MM.1S (cell line): ENCODE measurements around the gene ZBTB7C.

Experiments used
- DNase-seq: peaks from one replicate; pipeline ENCODE4 v3.0.0-alpha.2; 2015
- H2AFZ ChIP-seq: fragments of 300-600 bp; sonication (generic); 2 replicates; pipeline ENCODE4 v1.6.0; 2016; ENCODE audit warnings: antibody characterized with exemption, low read length
- H3F3A ChIP-seq: fragments of 300-600 bp; sonication (generic); 2 replicates; pipeline ENCODE4 v1.6.1; 2016; ENCODE audit warnings: mild to moderate bottlenecking, antibody characterized with exemption, low read length, moderate library complexity, mixed read lengths; ENCODE audit not compliant: insufficient read depth
- H3K27ac ChIP-seq: fragments of 300-600 bp; sonication (generic); 2 replicates; pipeline ENCODE4 v1.5.1; 2016; ENCODE audit warnings: mild to moderate bottlenecking, low read length
- H3K27me3 ChIP-seq: fragments of 300-600 bp; sonication (generic); replicated peaks from 2 replicates; pipeline ENCODE4 v1.6.0; 2016; ENCODE audit warnings: low read length; ENCODE audit not compliant: insufficient read depth
- H3K36me3 ChIP-seq: fragments of 300-600 bp; sonication (generic); replicated peaks from 2 replicates; pipeline ENCODE4 v1.6.1; 2016; ENCODE audit warnings: mild to moderate bottlenecking, low read length, mixed read lengths; ENCODE audit not compliant: insufficient read depth
- H3K4me1 ChIP-seq: fragments of 300-600 bp; sonication (generic); 2 replicates; pipeline ENCODE4 v1.6.1; 2016; ENCODE audit warnings: low read length, mixed read lengths
- H3K4me2 ChIP-seq: fragments of 300-600 bp; sonication (generic); 2 replicates; pipeline ENCODE4 v1.6.0; 2016; ENCODE audit warnings: low read depth, low read length
- H3K4me3 ChIP-seq: fragments of 300-600 bp; sonication (generic); 2 replicates; pipeline ENCODE4 v1.5.1; 2016; ENCODE audit warnings: low read length, mixed read lengths
- H3K79me2 ChIP-seq: fragments of 300-600 bp; sonication (generic); 2 replicates; pipeline ENCODE4 v1.6.1; 2016; ENCODE audit warnings: mixed run types, low read length, mixed read lengths
- H3K9ac ChIP-seq: fragments of 300-600 bp; sonication (generic); 2 replicates; pipeline ENCODE4 v1.6.1; 2016; ENCODE audit warnings: low read length, mixed read lengths
- H3K9me2 ChIP-seq: fragments of 300-600 bp; sonication (generic); replicated peaks from 2 replicates; pipeline ENCODE4 v1.6.1; 2016; ENCODE audit warnings: mild to moderate bottlenecking, low read length, mixed read lengths; ENCODE audit not compliant: insufficient read depth
- H3K9me3 ChIP-seq: fragments of 300-600 bp; sonication (generic); replicated peaks from 2 replicates; pipeline ENCODE4 v1.6.1; 2016; ENCODE audit warnings: mild to moderate bottlenecking, low read length, mixed read lengths; ENCODE audit not compliant: insufficient read depth
- H4K20me1 ChIP-seq: fragments of 300-600 bp; sonication (generic); 2 replicates; pipeline ENCODE4 v1.6.1; 2016; ENCODE audit warnings: mild to moderate bottlenecking, low read length, moderate library complexity, mixed read lengths; ENCODE audit not compliant: insufficient read depth
- CTCF ChIP-seq: fragments of 300-600 bp; sonication (generic); IDR thresholded peaks from 2 replicates; pipeline ENCODE4 v1.5.1; 2016; ENCODE audit warnings: antibody characterized with exemption, low read length, mixed read lengths
- EZH2 ChIP-seq: fragments of 300-600 bp; sonication (generic); optimal IDR thresholded peaks from 2 replicates; pipeline ENCODE3; 2017; ENCODE audit warnings: low read depth, mild to moderate bottlenecking, antibody characterized with exemption, low read length, mixed read lengths
- EZH2phosphoT487 ChIP-seq: fragments of 300-600 bp; sonication (generic); IDR thresholded peaks from 2 replicates; pipeline ENCODE4 v1.6.1; 2018; ENCODE audit warnings: antibody characterized with exemption, low read length

Gene ZBTB7C

GRCh38 chr18:48312066-48312465, 97.1 kb downstream of the ZBTB7C start:
- Histone ChIP-seq H3K9me3 (no peaks in the 10 kb centered on the region), H3K4me3 (no peak overlapping the region), H3K4me1 (no peaks in the 10 kb centered on the region), H3K9me2 (no peaks in the 10 kb centered on the region), H3K27ac (no peak overlapping the region), H3K9ac (no peak overlapping the region), H3K79me2 (no peaks in the 10 kb centered on the region), H4K20me1 (no peaks in the 10 kb centered on the region), H3F3A (no peaks in the 10 kb centered on the region), H3K27me3 (no peaks in the 10 kb centered on the region), H3K36me3 (no peaks in the 10 kb centered on the region), H3K4me2 (no peak overlapping the region), H2AFZ (no peak overlapping the region)
- TF ChIP-seq EZH2phosphoT487 = no peak
- TF ChIP-seq EZH2 = no peak
- no peak for TF ChIP-seq CTCF
- DNase-seq = no peak

GRCh38 chr18:48310999-48311398, 98.2 kb downstream of the ZBTB7C start:
- TF ChIP-seq EZH2 = no peak
- TF ChIP-seq CTCF = no peak
- no peak for TF ChIP-seq EZH2phosphoT487
- no peaks in the 10 kb centered on the region for H3K9me2 ChIP-seq
- H3K9ac ChIP-seq = no peak overlapping the region
- no peaks in the 10 kb centered on the region for H3K79me2 ChIP-seq
- H3F3A ChIP-seq = no peaks in the 10 kb centered on the region
- no peaks in the 10 kb centered on the region for H3K27me3 ChIP-seq
- H3K9me3 ChIP-seq = no peaks in the 10 kb centered on the region
- no peak overlapping the region for H3K27ac ChIP-seq
- H3K36me3 ChIP-seq = no peaks in the 10 kb centered on the region
- H3K4me1 ChIP-seq = no peaks in the 10 kb centered on the region
- H3K4me3 ChIP-seq = no peak overlapping the region
- no peak overlapping the region for H3K4me2 ChIP-seq
- no peak for DNase-seq
- H4K20me1 ChIP-seq = no peaks in the 10 kb centered on the region
- no peak overlapping the region for H2AFZ ChIP-seq

GRCh38 chr18:48310353-48310752, 98.8 kb downstream of the ZBTB7C start:
- Histone ChIP-seq H4K20me1 (no peaks in the 10 kb centered on the region), H2AFZ (no peak overlapping the region), H3K9ac (no peak overlapping the region), H3K4me2 (no peak overlapping the region), H3K27me3 (no peaks in the 10 kb centered on the region), H3K4me3 (no peak overlapping the region), H3K27ac (no peak overlapping the region), H3K4me1 (no peaks in the 10 kb centered on the region), H3F3A (no peaks in the 10 kb centered on the region), H3K9me3 (no peaks in the 10 kb centered on the region), H3K79me2 (no peaks in the 10 kb centered on the region), H3K36me3 (no peaks in the 10 kb centered on the region), H3K9me2 (no peaks in the 10 kb centered on the region)
- TF ChIP-seq EZH2phosphoT487 (no peak), EZH2 (no peak), CTCF (no peak)
- DNase-seq = no peak
